HEK293 (cell line): ENCODE measurements around the gene KLF2.

Experiments
- CTCF ChIA-PET: fragments of 350-600 bp; formaldehyde crosslinking; extraction: SDS; loops from one replicate; lab custom pipeline; 2021; ENCODE audit warnings: antibody characterized with exemption; lab: Yijun Ruan, JAX
- POLR2A ChIA-PET: fragments of 300-600 bp; formaldehyde crosslinking; extraction: SDS; loops from one replicate; lab custom pipeline; 2020; ENCODE audit warnings: antibody characterized with exemption, inconsistent platforms; lab: Yijun Ruan, JAX
- H3K27ac ChIP-seq: fragments of 200-500 bp; sonication (Bioruptor generic); 2 replicates; pipeline ENCODE4 v1.5.1; 2014; ENCODE audit warnings: low read depth, low read length, control low read depth, inconsistent platforms; ENCODE audit errors: extremely low read depth
- H3K36me3 ChIP-seq, 2 experiments: fragments of 200-500 bp in 1 of 2; sonication (Bioruptor generic) in 1 of 2; 1 replicate in 1 of 2; 2 replicates in 1 of 2; pipeline ENCODE4 v1.5.1; 2014 to 2017; ENCODE audit warnings: inconsistent platforms in 2 of 2, low read length in 2 of 2; ENCODE audit not compliant: control insufficient read depth in 2 of 2, insufficient read depth in 1 of 2
- H3K4me1 ChIP-seq: fragments of 200-500 bp; sonication (Bioruptor generic); 2 replicates; pipeline ENCODE4 v1.5.1; 2014; ENCODE audit warnings: mild to moderate bottlenecking, low read length, inconsistent platforms; ENCODE audit not compliant: control insufficient read depth, insufficient read depth
- H3K4me3 ChIP-seq: 2 replicates; pipeline ENCODE4 v1.5.1; 2011; ENCODE audit warnings: low read depth, mild to moderate bottlenecking, control low read depth, low read length, moderate library complexity
- H3K9me3 ChIP-seq: fragments of 200-500 bp; sonication (Bioruptor generic); 2 replicates; pipeline ENCODE4 v1.5.1; 2014; ENCODE audit warnings: low read depth, low read length, inconsistent platforms; ENCODE audit not compliant: control insufficient read depth, insufficient read depth
- PBX3 ChIP-seq: sonication (generic); formaldehyde crosslinking; IDR thresholded peaks from 2 replicates; pipeline ENCODE4 v1.8.1; 2022; ENCODE audit warnings: mild to moderate bottlenecking, moderate library complexity, missing genetic modification reagents
- SALL2 ChIP-seq: fragments of 450-650 bp; formaldehyde crosslinking; IDR thresholded peaks from 2 replicates; pipeline ENCODE4 v1.5.0; 2017; ENCODE audit warnings: missing biosample characterization, mild to moderate bottlenecking, missing genetic modification characterization, borderline replicate concordance
- TCF7L2 ChIP-seq: IDR thresholded peaks from 2 replicates; pipeline ENCODE4 v1.6.1; 2011; ENCODE audit warnings: low read depth, mild to moderate bottlenecking, inconsistent platforms, low read length, moderate library complexity, borderline replicate concordance
- ZBTB44 ChIP-seq: fragments of 450-650 bp; IDR thresholded peaks from 2 replicates; pipeline ENCODE4 v1.5.1; 2018; ENCODE audit warnings: missing biosample characterization, mild to moderate bottlenecking, missing genetic modification characterization
- ZBTB48 ChIP-seq: fragments of 450-650 bp; formaldehyde crosslinking; IDR thresholded peaks from 2 replicates; pipeline ENCODE4 v1.5.1; 2016; ENCODE audit warnings: missing biosample characterization, missing genetic modification characterization
- ZBTB8A ChIP-seq: fragments of 450-650 bp; formaldehyde crosslinking; IDR thresholded peaks from 2 replicates; pipeline ENCODE4 v1.5.1; 2016; ENCODE audit warnings: missing biosample characterization, missing genetic modification characterization
- ZFP41 ChIP-seq: fragments of 450-650 bp; formaldehyde crosslinking; IDR thresholded peaks from 2 replicates; pipeline ENCODE4 v1.5.1; 2016; ENCODE audit warnings: missing biosample characterization, missing genetic modification characterization, borderline replicate concordance
- ZNF214 ChIP-seq: fragments of 450-650 bp; formaldehyde crosslinking; IDR thresholded peaks from 2 replicates; pipeline ENCODE4 v1.5.1; 2017; ENCODE audit warnings: missing biosample characterization, mild to moderate bottlenecking, missing genetic modification characterization, borderline replicate concordance
- ZNF324 ChIP-seq: fragments of 450-650 bp; formaldehyde crosslinking; IDR thresholded peaks from 2 replicates; pipeline ENCODE4 v1.5.1; 2016; ENCODE audit warnings: missing biosample characterization, missing genetic modification characterization
- ZNF341 ChIP-seq: fragments of 450-650 bp; formaldehyde crosslinking; IDR thresholded peaks from 2 replicates; pipeline ENCODE4; 2016; ENCODE audit warnings: low read depth, missing biosample characterization, missing genetic modification characterization
- ZNF350 ChIP-seq: fragments of 450-650 bp; formaldehyde crosslinking; IDR thresholded peaks from 2 replicates; pipeline ENCODE4 v1.5.0; 2017; ENCODE audit warnings: missing biosample characterization, mild to moderate bottlenecking, missing genetic modification characterization
- ZNF37A ChIP-seq: fragments of 450-650 bp; IDR thresholded peaks from 2 replicates; pipeline ENCODE4 v1.5.1; 2018; ENCODE audit warnings: missing biosample characterization, missing genetic modification characterization
- ZNF473 ChIP-seq: fragments of 450-650 bp; formaldehyde crosslinking; IDR thresholded peaks from 2 replicates; pipeline ENCODE4 v1.5.1; 2017; ENCODE audit warnings: missing biosample characterization, missing genetic modification characterization
- ZNF514 ChIP-seq: fragments of 450-650 bp; formaldehyde crosslinking; IDR thresholded peaks from 2 replicates; pipeline ENCODE4 v1.5.1; 2016; ENCODE audit warnings: missing biosample characterization, missing genetic modification characterization
- ZNF529 ChIP-seq: fragments of 450-650 bp; formaldehyde crosslinking; IDR thresholded peaks from 2 replicates; pipeline ENCODE4 v1.5.1; 2017; ENCODE audit warnings: missing genetic modification characterization, missing biosample characterization; ENCODE audit not compliant: insufficient replicate concordance
- ZNF530 ChIP-seq: fragments of 450-650 bp; formaldehyde crosslinking; IDR thresholded peaks from 2 replicates; pipeline ENCODE4 v1.5.1; 2016; ENCODE audit warnings: low read depth, missing biosample characterization, missing genetic modification characterization
- ZNF600 ChIP-seq: fragments of 450-650 bp; formaldehyde crosslinking; IDR thresholded peaks from 2 replicates; pipeline ENCODE4 v1.5.1; 2016; ENCODE audit warnings: missing biosample characterization, missing genetic modification characterization
- ZNF645 ChIP-seq: fragments of 450-650 bp; formaldehyde crosslinking; IDR thresholded peaks from 2 replicates; pipeline ENCODE4; 2016; ENCODE audit warnings: missing biosample characterization, missing genetic modification characterization
- ZNF677 ChIP-seq: fragments of 450-650 bp; IDR thresholded peaks from 2 replicates; pipeline ENCODE4 v1.5.0; 2018; ENCODE audit warnings: missing biosample characterization, mild to moderate bottlenecking, missing genetic modification characterization, moderate library complexity
- ZNF791 ChIP-seq: fragments of 450-650 bp; formaldehyde crosslinking; IDR thresholded peaks from 2 replicates; pipeline ENCODE4 v1.5.1; 2016; ENCODE audit warnings: missing biosample characterization, missing genetic modification characterization
- TF ChIP-seq, protein P1 (sequence below): fragments of 450-650 bp; formaldehyde crosslinking; IDR thresholded peaks from 2 replicates; pipeline ENCODE4 v1.5.0; 2017; ENCODE audit warnings: missing biosample characterization, missing genetic modification characterization, borderline replicate concordance
- TF ChIP-seq, protein P2 (sequence below): fragments of 450-650 bp; formaldehyde crosslinking; IDR thresholded peaks from 2 replicates; pipeline ENCODE4 v1.5.1; 2016; ENCODE audit warnings: missing biosample characterization, missing genetic modification characterization

The KLF2 gene

DNA sequence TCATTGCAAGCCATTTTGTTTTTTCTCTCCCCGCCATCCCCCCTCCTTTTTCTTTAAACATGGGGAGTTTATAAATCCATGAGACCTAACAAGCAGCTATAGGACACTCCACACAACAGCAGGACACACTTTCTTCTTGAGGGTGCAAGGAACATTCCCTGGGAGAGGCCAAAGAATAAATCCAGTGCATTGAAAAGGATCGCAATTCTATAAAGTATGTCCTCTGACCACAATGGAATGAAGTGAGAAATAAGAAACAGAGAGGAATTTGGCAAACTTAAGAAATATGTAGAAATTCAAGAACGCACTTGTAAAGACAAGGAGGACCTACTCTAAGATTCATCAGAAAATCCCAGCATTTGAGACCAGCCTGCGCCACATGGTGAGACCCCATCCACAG lies 11.9 kb downstream of the KLF2 start:
- TF ChIP-seq ZNF350 (no peak), ZNF600 (no peak), SALL2 (tag by site-specific recombination) (no peak), ZNF677 (tag by site-specific recombination) (no peak), ZNF645 (tag by site-specific recombination) (no peak), TCF7L2 (no peak), ZNF341 (tag by site-specific recombination) (no peak), ZFP41 (tag by site-specific recombination) (no peak), ZNF530 (no peak), PBX3 (CRISPR knock-in tag) (no peak), ZNF473 (tag by site-specific recombination) (no peak), ZBTB48 (tag by site-specific recombination) (no peak), ZBTB8A (no peak), ZNF324 (tag by site-specific recombination) (no peak)
- TF ChIP-seq, protein P1, sequence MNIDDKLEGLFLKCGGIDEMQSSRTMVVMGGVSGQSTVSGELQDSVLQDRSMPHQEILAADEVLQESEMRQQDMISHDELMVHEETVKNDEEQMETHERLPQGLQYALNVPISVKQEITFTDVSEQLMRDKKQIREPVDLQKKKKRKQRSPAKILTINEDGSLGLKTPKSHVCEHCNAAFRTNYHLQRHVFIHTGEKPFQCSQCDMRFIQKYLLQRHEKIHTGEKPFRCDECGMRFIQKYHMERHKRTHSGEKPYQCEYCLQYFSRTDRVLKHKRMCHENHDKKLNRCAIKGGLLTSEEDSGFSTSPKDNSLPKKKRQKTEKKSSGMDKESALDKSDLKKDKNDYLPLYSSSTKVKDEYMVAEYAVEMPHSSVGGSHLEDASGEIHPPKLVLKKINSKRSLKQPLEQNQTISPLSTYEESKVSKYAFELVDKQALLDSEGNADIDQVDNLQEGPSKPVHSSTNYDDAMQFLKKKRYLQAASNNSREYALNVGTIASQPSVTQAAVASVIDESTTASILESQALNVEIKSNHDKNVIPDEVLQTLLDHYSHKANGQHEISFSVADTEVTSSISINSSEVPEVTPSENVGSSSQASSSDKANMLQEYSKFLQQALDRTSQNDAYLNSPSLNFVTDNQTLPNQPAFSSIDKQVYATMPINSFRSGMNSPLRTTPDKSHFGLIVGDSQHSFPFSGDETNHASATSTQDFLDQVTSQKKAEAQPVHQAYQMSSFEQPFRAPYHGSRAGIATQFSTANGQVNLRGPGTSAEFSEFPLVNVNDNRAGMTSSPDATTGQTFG (tag by site-specific recombination), result no peak
- no peak overlapping the region for H3K27ac ChIP-seq
- H3K9me3 ChIP-seq, result no peaks in the 10 kb centered on the region
- H3K4me3 ChIP-seq, result no peak overlapping the region
- no peaks in the 10 kb centered on the region for H3K4me1 ChIP-seq
- POLR2A ChIA-PET, result no interaction called here
- no peaks in the 10 kb centered on the region for H3K36me3 ChIP-seq
- CTCF ChIA-PET, result interaction anchor here (0.7 kb wide), 1 partner anchor 160 kb away, joined by 5 read pairs; no protein-coding TSS in a partner anchor

DNA sequence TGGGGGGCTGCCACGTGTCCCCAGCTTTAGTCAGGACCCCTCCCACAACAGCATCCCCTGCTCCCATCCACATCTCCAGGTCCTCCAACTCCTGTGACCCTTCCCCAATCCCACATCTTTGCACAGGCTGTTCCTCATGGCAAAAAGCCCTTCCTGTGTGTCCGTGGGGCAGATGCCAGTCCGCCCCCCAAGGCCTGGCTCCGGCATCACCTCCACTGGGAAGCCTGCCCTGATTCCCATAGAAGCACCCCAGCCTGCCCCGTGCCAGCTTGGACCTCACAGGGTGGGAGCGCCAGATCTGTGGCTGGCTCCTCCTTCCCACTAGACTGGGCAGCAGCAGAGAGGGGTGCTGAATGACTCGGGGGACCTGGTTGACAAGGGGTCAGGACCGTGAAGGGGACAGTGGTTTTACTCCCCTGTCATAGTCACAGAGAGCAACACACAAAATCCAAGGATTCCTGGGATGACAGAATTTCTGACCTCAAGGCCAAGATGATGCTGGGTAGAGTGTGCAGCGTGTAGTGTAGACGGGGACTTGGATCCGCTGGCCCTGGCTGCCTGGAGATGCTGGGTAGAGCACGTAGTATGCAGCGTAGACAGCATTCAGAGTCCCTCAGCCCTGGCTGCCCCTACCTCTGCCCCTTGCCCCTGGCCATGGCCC lies 13.3 kb downstream of the KLF2 start:
- H3K4me3 ChIP-seq, result no peak overlapping the region
- H3K36me3 ChIP-seq, result no peaks in the 10 kb centered on the region
- ChIA-PET POLR2A (interaction anchor here (0.6 kb wide), 1 partner anchor 55 kb away, joined by 4 read pairs; no protein-coding TSS in a partner anchor), CTCF (no interaction called here)
- H3K27ac ChIP-seq, result no peak overlapping the region
- no peaks in the 10 kb centered on the region for H3K9me3 ChIP-seq
- no peaks in the 10 kb centered on the region for H3K4me1 ChIP-seq
- TF ChIP-seq ZNF791 (tag by site-specific recombination) (no peak), ZBTB44 (tag by site-specific recombination) (no peak), ZNF37A (no peak), ZNF514 (no peak), ZNF214 (no peak), ZNF529 (tag by site-specific recombination) (no peak)
- TF ChIP-seq, protein P2, sequence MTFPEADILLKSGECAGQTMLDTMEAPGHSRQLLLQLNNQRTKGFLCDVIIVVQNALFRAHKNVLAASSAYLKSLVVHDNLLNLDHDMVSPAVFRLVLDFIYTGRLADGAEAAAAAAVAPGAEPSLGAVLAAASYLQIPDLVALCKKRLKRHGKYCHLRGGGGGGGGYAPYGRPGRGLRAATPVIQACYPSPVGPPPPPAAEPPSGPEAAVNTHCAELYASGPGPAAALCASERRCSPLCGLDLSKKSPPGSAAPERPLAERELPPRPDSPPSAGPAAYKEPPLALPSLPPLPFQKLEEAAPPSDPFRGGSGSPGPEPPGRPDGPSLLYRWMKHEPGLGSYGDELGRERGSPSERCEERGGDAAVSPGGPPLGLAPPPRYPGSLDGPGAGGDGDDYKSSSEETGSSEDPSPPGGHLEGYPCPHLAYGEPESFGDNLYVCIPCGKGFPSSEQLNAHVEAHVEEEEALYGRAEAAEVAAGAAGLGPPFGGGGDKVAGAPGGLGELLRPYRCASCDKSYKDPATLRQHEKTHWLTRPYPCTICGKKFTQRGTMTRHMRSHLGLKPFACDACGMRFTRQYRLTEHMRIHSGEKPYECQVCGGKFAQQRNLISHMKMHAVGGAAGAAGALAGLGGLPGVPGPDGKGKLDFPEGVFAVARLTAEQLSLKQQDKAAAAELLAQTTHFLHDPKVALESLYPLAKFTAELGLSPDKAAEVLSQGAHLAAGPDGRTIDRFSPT (tag by site-specific recombination), result no peak
